Measurements from ENCODE around the gene CACNA2D2. TPM values are rescaled to one million over a fixed set of nuclear protein-coding genes. Genes with fewer than 3 reads are reported as not detected.

The CACNA2D2 gene
- total RNA-seq, 1 donor from 2014 or later, result 4.3 TPM

DNA sequence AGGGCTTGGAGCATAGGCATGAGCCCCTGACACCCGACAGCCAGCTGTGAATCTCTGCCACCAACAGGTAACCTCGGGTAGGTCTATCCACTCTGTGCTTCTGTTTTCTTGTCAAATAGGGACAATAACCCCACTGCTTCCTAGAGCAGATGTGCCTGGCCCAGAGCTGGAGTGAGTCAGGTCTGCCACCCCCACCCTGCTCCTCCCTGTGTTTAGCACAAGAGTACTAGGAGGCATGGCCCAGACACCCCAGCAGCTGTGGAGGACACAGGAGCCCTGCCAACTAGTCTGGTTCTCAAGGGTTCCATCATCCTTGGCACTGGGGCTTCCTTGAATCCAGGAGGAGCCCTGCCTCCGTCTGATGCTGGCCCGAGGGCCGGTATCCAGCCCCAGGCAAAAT is 110.4 kb downstream of the CACNA2D2 start:
- Histone ChIP-seq H3K79me2 (ENCODE audit: low read depth) (no peaks in the 10 kb centered on the region), H3K9ac (no peak overlapping the region), H3K4me3 (no peak overlapping the region), H3F3A (ENCODE audit: low read depth) (no peaks in the 10 kb centered on the region), H3K27ac (no peak overlapping the region), H3K9me3 (ENCODE audit: low read depth) (no peaks in the 10 kb centered on the region), H3K4me2 (no peak overlapping the region), H2AFZ (replicated peaks) (no peak overlapping the region), H3K27me3 (no peaks in the 10 kb centered on the region), H3K4me1 (peaks cover 7% of the 10 kb centered on the region), H3K36me3 (no peaks in the 10 kb centered on the region), H4K20me1 (ENCODE audit: low read depth) (no peaks in the 10 kb centered on the region)
- no peaks in the 10 kb centered on the region for H3K36me3 Mint-ChIP-seq
- H3K27ac Mint-ChIP-seq, result peak overlapping the region; percentile 72
- peaks cover 9% of the 10 kb centered on the region for H3K4me1 Mint-ChIP-seq
- no peaks in the 10 kb centered on the region for H3K9me3 Mint-ChIP-seq
- no peak for TF ChIP-seq EZH2 (IDR thresholded peaks at IDR 0.05)
- no peak for TF ChIP-seq EZH2phosphoT487 (IDR thresholded peaks at IDR 0.05)
- TF ChIP-seq, protein P1, sequence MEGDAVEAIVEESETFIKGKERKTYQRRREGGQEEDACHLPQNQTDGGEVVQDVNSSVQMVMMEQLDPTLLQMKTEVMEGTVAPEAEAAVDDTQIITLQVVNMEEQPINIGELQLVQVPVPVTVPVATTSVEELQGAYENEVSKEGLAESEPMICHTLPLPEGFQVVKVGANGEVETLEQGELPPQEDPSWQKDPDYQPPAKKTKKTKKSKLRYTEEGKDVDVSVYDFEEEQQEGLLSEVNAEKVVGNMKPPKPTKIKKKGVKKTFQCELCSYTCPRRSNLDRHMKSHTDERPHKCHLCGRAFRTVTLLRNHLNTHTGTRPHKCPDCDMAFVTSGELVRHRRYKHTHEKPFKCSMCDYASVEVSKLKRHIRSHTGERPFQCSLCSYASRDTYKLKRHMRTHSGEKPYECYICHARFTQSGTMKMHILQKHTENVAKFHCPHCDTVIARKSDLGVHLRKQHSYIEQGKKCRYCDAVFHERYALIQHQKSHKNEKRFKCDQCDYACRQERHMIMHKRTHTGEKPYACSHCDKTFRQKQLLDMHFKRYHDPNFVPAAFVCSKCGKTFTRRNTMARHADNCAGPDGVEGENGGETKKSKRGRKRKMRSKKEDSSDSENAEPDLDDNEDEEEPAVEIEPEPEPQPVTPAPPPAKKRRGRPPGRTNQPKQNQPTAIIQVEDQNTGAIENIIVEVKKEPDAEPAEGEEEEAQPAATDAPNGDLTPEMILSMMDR (IDR thresholded peaks at IDR 0.05), result no peak
- H3K4me3 Mint-ChIP-seq, result no peak overlapping the region
- H3K27me3 Mint-ChIP-seq (ENCODE audit: insufficient read depth, low read depth), result peaks cover 8% of the 10 kb centered on the region
- DNase-seq (ENCODE audit: low spot score), result no peak

- Mint-ChIP-seq H3K4me1 (peaks cover 9% of the 10 kb centered on the region), H3K4me3 (no peak overlapping the region), H3K9me3 (no peaks in the 10 kb centered on the region), H3K27ac (no peak overlapping the region), H3K36me3 (no peaks in the 10 kb centered on the region), H3K27me3 (ENCODE audit: insufficient read depth, low read depth) (peaks cover 5% of the 10 kb centered on the region)
- Histone ChIP-seq H3K79me2 (ENCODE audit: low read depth) (no peaks in the 10 kb centered on the region), H3K4me3 (no peak overlapping the region), H3K4me1 (peaks cover 7% of the 10 kb centered on the region), H3K4me2 (no peak overlapping the region), H3K27me3 (no peaks in the 10 kb centered on the region), H2AFZ (replicated peaks) (no peak overlapping the region), H3K36me3 (no peaks in the 10 kb centered on the region), H3F3A (ENCODE audit: low read depth) (no peaks in the 10 kb centered on the region), H3K9me3 (ENCODE audit: low read depth) (no peaks in the 10 kb centered on the region), H4K20me1 (ENCODE audit: low read depth) (no peaks in the 10 kb centered on the region), H3K9ac (no peak overlapping the region), H3K27ac (no peak overlapping the region)
- TF ChIP-seq, protein P1 (IDR thresholded peaks at IDR 0.05), result no peak
- TF ChIP-seq EZH2 (IDR thresholded peaks at IDR 0.05) (no peak), EZH2phosphoT487 (IDR thresholded peaks at IDR 0.05) (no peak)
- DNase-seq (ENCODE audit: low spot score), result no peak
These were observed 111.2 kb downstream of the CACNA2D2 start for GRCh38 chr3:50392101-50392715.

DNA sequence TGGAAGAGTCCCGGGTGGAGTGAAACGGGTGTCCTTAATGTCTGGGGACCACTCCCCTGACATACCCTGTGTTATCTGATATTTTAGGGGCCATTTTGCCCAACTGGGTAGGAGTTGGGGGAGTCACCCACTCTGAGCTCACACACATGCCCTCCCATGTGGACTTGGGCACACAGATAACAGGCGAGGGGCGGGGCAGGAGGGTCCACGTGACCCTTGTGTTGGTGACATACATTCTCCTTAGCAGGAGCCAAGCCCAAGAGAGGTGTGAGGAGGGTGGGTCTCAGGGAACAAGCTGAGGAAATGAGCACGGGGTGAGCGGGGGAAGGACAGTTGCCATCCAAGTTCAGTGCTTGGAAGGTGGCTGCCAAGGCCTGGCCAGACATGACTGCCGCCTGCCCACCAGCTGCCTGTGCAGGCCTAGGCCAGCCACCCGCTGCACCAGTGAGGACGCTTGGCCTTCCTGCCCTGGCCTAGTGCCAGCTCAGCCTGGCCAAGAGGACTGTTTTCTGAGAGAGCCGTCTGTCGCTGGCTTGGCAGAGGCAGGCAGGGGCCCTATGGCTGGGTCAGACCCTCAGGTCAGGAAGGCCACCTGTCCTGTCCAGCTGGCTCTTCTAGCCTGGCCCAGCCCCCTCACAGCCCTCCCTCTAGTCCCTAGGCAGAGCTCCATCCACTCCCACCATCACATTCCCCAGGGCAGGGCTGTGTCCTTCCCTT is 112.8 kb downstream of the CACNA2D2 start:
- Mint-ChIP-seq H3K4me1 (peaks cover 3% of the 10 kb centered on the region), H3K36me3 (no peaks in the 10 kb centered on the region), H3K4me3 (no peak overlapping the region), H3K9me3 (no peaks in the 10 kb centered on the region), H3K27ac (peak overlapping the region; percentile 48), H3K27me3 (ENCODE audit: insufficient read depth, low read depth) (peaks cover 2% of the 10 kb centered on the region)
- Histone ChIP-seq H3K79me2 (ENCODE audit: low read depth) (no peaks in the 10 kb centered on the region), H3K9ac (no peak overlapping the region), H3K27ac (no peak overlapping the region), H4K20me1 (ENCODE audit: low read depth) (no peaks in the 10 kb centered on the region), H2AFZ (replicated peaks) (no peak overlapping the region), H3K4me1 (peaks cover 3% of the 10 kb centered on the region), H3K4me3 (no peak overlapping the region), H3K27me3 (no peaks in the 10 kb centered on the region), H3K4me2 (no peak overlapping the region), H3F3A (ENCODE audit: low read depth) (no peaks in the 10 kb centered on the region), H3K9me3 (ENCODE audit: low read depth) (no peaks in the 10 kb centered on the region), H3K36me3 (no peaks in the 10 kb centered on the region)
- DNase-seq (ENCODE audit: low spot score), result no peak
- TF ChIP-seq EZH2 (IDR thresholded peaks at IDR 0.05) (no peak), EZH2phosphoT487 (IDR thresholded peaks at IDR 0.05) (no peak)
- TF ChIP-seq, protein P1 (IDR thresholded peaks at IDR 0.05), result no peak

Measured in neural progenitor cell (in vitro differentiated cells).